Left kidney (tissue), 2 donors: ENCODE measurements around the gene STRAP. TPM values are rescaled to one million over a fixed set of nuclear protein-coding genes. Genes with fewer than 3 reads are reported as not detected.
"Not testable (repeated sequence)": the region's sequence is repeated elsewhere in the genome, so short reads cannot be mapped to it uniquely, and the experiment has no call there.

Source experiments
- DNase-seq: peaks from one replicate; pipeline ENCODE4 v3.0.0-alpha.2; 2013
- polyA plus RNA-seq: library from polyadenylated mRNA; unstranded; fragments of 120-200 nt; gene quantifications from one replicate; pipeline ENCODE4 v1.2.1, GENCODE V29; 2013; ENCODE audit not compliant: insufficient read length

Gene STRAP
- polyA plus RNA-seq, 1 donor, result 189 TPM

DNA sequence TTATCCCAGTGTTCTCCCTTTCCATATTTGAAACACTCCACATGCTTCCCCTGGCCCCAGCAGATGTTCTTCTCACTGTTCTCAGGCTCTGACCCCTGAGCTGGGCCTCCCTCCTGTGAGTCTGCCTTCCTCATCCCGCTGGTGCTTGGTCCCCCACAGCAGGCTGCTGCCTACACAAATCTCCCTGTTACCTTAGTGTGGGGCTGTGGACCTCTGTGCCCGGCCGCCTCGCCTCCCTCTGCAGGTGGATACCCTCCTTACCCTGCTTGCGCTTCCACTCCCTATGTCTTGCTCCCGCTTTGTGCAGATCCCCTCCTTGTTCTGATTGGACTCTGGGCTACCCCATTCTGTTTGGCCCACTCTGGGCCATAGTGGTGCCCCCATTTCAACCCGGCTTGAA lies 35.9 kb downstream of the STRAP start:
- DNase-seq, result no peak

- no peak for DNase-seq
Measured at GRCh38 chr12:15919418-15919817, 37.2 kb downstream of the STRAP start.

GRCh38 chr12:15924956-15925355 lies 42.8 kb downstream of the STRAP start:
- DNase-seq, result no peak

DNA sequence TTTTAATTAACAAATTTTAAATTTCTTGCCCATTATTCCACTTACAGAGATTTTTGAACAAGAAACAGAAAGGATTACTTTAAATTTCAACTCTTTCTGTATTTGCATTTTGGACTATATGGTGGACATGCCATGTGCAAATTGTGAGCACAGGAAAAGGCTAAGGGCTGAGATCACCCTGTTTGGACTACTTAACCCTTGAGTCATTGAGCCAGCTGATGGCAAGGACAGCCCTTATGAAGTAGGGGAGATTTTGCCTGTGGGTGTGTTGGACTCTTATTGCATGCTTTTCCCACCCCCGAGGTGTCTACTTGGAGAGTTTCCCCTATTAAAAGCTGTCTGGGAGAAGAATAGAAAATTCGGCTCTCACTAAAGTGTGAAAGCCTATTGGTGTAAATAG lies 46.2 kb downstream of the STRAP start:
- DNase-seq, result no peak

- DNase-seq, result no peak
Measured at GRCh38 chr12:15928870-15929571, 46.8 kb downstream of the STRAP start.

DNA sequence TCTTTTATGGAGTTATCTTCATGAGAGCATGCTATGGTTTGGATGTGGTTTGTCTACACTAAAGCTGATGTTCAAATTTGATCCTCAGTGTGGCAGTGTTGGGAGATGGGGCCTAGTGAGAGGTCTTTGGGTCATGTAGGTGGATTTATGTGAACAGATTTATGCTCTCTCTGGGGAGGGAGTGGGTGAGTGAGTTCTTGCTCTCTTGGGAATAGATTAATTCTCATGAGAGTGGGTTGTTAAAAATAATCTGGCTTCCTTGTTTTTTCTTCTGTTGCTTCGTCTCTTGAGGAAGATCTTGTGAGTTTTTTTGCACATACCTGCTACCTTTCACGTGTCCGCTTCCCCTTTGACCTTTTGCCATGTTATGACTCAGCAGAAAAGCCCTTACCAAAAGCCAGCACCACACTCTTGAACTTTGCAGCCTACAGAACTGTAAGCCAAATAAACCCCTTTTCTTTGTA lies 49.4 kb downstream of the STRAP start:
- DNase-seq, result no peak

DNA sequence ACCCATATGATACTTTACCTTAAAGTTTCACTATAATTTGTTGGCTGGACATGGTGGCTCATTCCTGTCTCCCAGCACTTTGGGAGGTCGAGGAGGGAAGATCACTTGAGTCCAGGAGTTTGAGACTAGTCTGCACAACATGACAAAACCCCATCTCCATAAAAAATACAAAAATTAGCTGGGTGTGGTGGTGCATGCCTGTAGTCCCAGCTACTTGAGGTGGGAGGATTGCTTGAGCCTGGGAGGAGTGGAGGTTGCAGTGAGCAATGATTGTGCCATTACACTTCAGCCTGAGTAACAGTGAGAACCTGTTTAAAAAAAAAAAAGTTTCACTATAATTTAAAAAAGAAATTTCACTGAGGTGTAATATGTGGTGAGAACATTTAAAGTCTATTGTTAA lies 50.1 kb downstream of the STRAP start:
- no peak for DNase-seq

DNA sequence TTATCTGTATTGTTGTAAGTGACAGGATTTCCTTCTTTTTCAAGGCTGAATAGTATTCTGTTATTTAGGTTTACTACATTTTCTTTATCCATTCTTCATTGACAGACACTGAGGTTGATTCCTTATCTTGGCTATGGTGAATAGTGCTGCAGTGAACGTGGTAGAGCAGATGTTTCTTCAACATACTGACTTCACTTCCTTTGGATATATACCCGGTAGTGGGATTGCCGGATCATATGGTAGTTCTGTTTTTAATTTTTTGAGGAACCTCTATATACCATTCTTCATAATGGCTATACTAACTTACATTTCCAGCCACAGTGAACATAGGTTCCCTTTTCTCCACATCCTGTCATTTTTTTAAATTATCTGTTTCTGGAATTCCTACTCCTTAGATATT lies 50.8 kb downstream of the STRAP start:
- DNase-seq, result no peak

- no peak for DNase-seq
Measured at GRCh38 chr12:15933751-15934150, 51.6 kb downstream of the STRAP start.

DNA sequence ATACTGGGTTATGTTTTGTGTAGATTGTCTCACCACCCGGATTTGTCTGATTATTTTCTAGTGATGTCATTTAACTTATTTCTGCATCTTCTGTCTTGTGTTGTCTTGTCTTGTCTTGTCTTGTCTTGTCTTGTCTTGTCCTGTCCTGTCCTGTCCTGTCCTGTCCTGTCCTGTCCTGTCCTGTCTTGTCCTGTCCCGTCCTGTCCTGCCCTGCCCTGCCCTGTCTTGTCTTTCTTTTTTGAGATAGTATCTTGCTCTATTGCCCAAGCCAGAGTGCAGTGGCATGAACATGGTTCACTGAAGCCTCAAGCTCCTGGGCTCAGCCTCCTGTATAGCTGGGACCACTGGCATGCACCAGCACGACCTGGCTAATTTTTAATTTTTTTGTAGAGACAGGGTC lies 54.6 kb downstream of the STRAP start:
- no peak for DNase-seq

GRCh38 chr12:15937902-15938301 lies 55.7 kb downstream of the STRAP start:
- no peak for DNase-seq

- no peak for DNase-seq
Measured at GRCh38 chr12:15939111-15939510, 56.9 kb downstream of the STRAP start.

DNA sequence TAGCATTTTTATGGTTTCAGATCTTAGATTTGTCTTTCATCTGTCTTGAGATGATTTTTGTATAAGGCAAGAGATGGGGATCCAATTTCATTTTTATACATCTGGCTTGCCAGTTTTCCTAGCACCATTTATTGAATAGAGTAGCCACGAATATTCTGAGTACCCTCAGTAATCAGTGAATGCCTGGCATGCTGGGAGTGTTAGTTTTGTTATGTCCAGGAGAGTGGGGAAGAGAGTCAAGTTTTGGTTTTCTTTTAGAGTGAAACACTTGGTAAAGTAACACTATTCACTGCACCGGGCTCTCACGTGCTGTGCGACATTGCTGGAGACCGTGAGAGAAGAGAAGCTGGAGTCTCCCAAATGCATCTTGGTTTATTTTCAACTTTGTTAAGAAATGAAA lies 60.3 kb downstream of the STRAP start:
- no peak for DNase-seq

DNA sequence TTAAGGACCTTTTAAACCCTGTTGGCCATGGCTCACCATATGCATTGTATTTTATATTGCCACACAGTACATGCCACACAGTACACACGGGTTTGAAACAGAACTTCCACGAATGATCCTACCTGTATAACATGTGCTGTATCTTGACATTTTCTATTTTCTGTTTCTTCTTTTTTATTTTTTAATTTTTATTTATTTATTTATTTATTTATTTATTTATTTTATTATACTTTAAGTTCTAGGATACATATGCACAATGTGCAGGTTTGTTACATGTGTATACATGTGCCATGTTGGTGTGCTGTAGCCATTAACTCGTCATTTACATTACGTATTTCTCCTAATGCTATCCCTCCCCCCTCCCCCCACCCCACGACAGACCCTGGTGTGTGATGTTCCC lies 61.3 kb downstream of the STRAP start:
- DNase-seq, result not testable (repeated sequence)

DNA sequence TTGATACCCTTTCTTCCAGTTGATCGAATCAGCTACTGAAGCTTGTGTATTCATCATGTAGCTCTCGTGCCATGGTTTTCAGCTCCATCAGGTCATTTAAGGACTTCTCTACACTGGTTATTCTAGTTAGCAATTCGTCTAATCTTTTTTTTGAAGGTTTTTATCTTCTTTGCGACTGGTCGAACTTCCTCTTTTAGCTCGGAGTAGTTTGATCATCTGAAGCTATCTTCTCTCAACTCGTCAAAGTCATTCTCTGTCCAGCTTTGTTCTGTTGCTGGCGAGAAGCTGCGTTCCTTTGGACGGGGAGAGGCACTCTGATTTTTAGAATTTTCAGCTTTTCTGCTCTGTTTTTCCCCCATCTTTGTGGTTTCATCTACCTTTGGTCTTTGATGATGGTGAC lies 66.3 kb downstream of the STRAP start:
- not testable (repeated sequence) for DNase-seq

Other genes starting within 250 kb of the STRAP start
- gene EPS8, start 93.0 kb upstream of the STRAP start, polyA plus RNA-seq, result 71.0 TPM
- 49.9 TPM for gene DERA, start 28.9 kb downstream of the STRAP start, polyA plus RNA-seq